A549 (cell line): ENCODE results near the gene TBCEL. TPM values are rescaled to one million over a fixed set of nuclear protein-coding genes. Genes with fewer than 3 reads are reported as not detected.

Source experiments
- ATAC-seq, 2 experiments: fragments of 200-7000 bp in 1 of 2; fragments of >200 bp in 1 of 2; cut with Nextera tagmentation in 1 of 2; cut with Tn5 transposase in 1 of 2; 3 replicates each; pipeline versions ENCODE4 v1.8.0 to v1.9.1; 2018 to 2020; ENCODE audit warnings: mild to moderate bottlenecking in 1 of 2, moderate library complexity in 1 of 2
- CTCF ChIA-PET: fragments of 300-600 bp; sonication (Branson Sonifier 250); formaldehyde crosslinking; extraction: SDS; loops from one replicate; lab custom pipeline; 2021; ENCODE audit warnings: antibody characterized with exemption, inconsistent platforms; lab: Yijun Ruan, JAX
- POLR2A ChIA-PET: fragments of 350-600 bp; formaldehyde crosslinking; extraction: SDS; loops from one replicate; lab custom pipeline; 2021; ENCODE audit warnings: antibody characterized with exemption, inconsistent platforms; lab: Yijun Ruan, JAX
- DNase-seq, 2 experiments: peaks; one replicate each; pipeline versions ENCODE4 v3.0.0 to v3.0.0-alpha.2; 2011 to 2016; ENCODE audit warnings: low read depth in 1 of 2, low spot score in 1 of 2
- FAIRE-seq: peaks from 2 replicates; lab custom pipeline; 2011; peaks lifted over from hg19 to GRCh38; lab: Jason Lieb, UNC
- H3K27ac ChIP-seq, 2 experiments: fragments of >200 bp; sonication (Bioruptor Twin); formaldehyde crosslinking; 3 replicates each; pipeline ENCODE4 v1.5.1; 2016 to 2017
- H3K4me1 ChIP-seq: fragments of >200 bp; sonication (Bioruptor Twin); formaldehyde crosslinking; 3 replicates; pipeline ENCODE4 v1.6.1; 2016
- H3K4me2 ChIP-seq: fragments of >200 bp; sonication (Bioruptor Twin); formaldehyde crosslinking; 3 replicates; pipeline ENCODE4 v1.6.1; 2016
- H3K4me3 ChIP-seq: fragments of >200 bp; sonication (Bioruptor Twin); formaldehyde crosslinking; 3 replicates; pipeline ENCODE4 v1.5.1; 2016
- H3K9me3 ChIP-seq: fragments of >200 bp; sonication (Bioruptor Twin); formaldehyde crosslinking; 3 replicates; pipeline ENCODE4 v1.6.1; 2016
- CEBPB ChIP-seq, 2 experiments: fragments of >200 bp in 1 of 2; sonication (Bioruptor Twin) in 1 of 2; formaldehyde crosslinking in 1 of 2; IDR thresholded peaks; 2 replicates each; pipeline ENCODE4 v1.6.1; 2012 to 2016
- CHD4 ChIP-seq: fragments of 200-600 bp; sonication (generic); IDR thresholded peaks from 2 replicates; pipeline ENCODE4 v1.6.1; 2016; ENCODE audit warnings: antibody characterized with exemption, mild to moderate bottlenecking, borderline replicate concordance
- EHMT2 ChIP-seq: fragments of 200-600 bp; sonication (generic); IDR thresholded peaks from 2 replicates; pipeline ENCODE4 v1.6.1; 2016; ENCODE audit warnings: antibody characterized with exemption, low read depth, mild to moderate bottlenecking, moderate library complexity
- EP300 ChIP-seq, 2 experiments: fragments of >200 bp; sonication (Bioruptor Twin); formaldehyde crosslinking; IDR thresholded peaks; 2 replicates in 1 of 2; 3 replicates in 1 of 2; pipeline ENCODE4 v1.6.1; 2016 to 2017
- FOSB ChIP-seq: fragments of 250-450 bp; sonication (Bioruptor Pico); IDR thresholded peaks from 2 replicates; pipeline ENCODE4 v1.5.0; 2020; ENCODE audit warnings: mild to moderate bottlenecking, moderate library complexity
- FOSL2 ChIP-seq, 2 experiments: fragments of 450-650 bp in 1 of 2; fragments of >200 bp in 1 of 2; sonication (Bioruptor Twin) in 1 of 2; formaldehyde crosslinking; IDR thresholded peaks; 2 replicates each; pipeline versions ENCODE4 v1.5.0 to v1.6.1; 2016 to 2020; ENCODE audit warnings: mild to moderate bottlenecking in 1 of 2, moderate library complexity in 1 of 2
- GATA3 ChIP-seq: IDR thresholded peaks from 2 replicates; pipeline ENCODE4 v1.6.1; 2012; ENCODE audit warnings: borderline replicate concordance
- HEYL ChIP-seq: fragments of 250-450 bp; sonication (Bioruptor Pico); IDR thresholded peaks from 2 replicates; pipeline ENCODE4 v1.8.0; 2021; ENCODE audit warnings: mild to moderate bottlenecking, moderate library complexity
- HOXB5 ChIP-seq: fragments of 250-450 bp; sonication (Bioruptor Pico); IDR thresholded peaks from 2 replicates; pipeline ENCODE4 v1.5.0; 2020; ENCODE audit warnings: mild to moderate bottlenecking, moderate library complexity
- JUN ChIP-seq, 2 experiments: fragments of >200 bp; sonication (Bioruptor Twin); formaldehyde crosslinking; IDR thresholded peaks; 2 replicates in 1 of 2; 3 replicates in 1 of 2; pipeline ENCODE4 v1.6.1; 2016 to 2017
- KDM1A ChIP-seq: fragments of 200-600 bp; sonication (generic); IDR thresholded peaks from 2 replicates; pipeline ENCODE4 v1.6.1; 2016; ENCODE audit warnings: low read depth, mild to moderate bottlenecking
- NFE2L2 ChIP-seq: fragments of 150-350 bp; conservative IDR thresholded peaks from 2 replicates; pipeline ENCODE4 v1.6.1; 2014; ENCODE audit warnings: low read length
- POLR2A ChIP-seq: IDR thresholded peaks from 2 replicates; pipeline ENCODE4 v1.6.1; 2012; ENCODE audit warnings: mild to moderate bottlenecking, low read length
- RAD21 ChIP-seq, 2 experiments: fragments of >200 bp in 1 of 2; sonication (Bioruptor Twin) in 1 of 2; formaldehyde crosslinking in 1 of 2; IDR thresholded peaks in 1 of 2; conservative IDR thresholded peaks in 1 of 2; 2 replicates in 1 of 2; 3 replicates in 1 of 2; pipeline ENCODE4 v1.6.1; 2012 to 2018; ENCODE audit warnings: inconsistent platforms in 1 of 2
- RCOR1 ChIP-seq: fragments of 150-350 bp; IDR thresholded peaks from 2 replicates; pipeline ENCODE4 v1.6.1; 2014; ENCODE audit warnings: antibody characterized with exemption, low read length, low read depth
- TFCP2L1 ChIP-seq: fragments of 250-450 bp; sonication (Bioruptor Pico); IDR thresholded peaks from 2 replicates; pipeline ENCODE4 v1.5.0; 2021; ENCODE audit warnings: mild to moderate bottlenecking
- TP53 ChIP-seq: fragments of 250-450 bp; sonication (Bioruptor Pico); IDR thresholded peaks from 2 replicates; pipeline ENCODE4 v1.5.0; 2021; ENCODE audit warnings: mild to moderate bottlenecking, moderate library complexity
- ZNF302 ChIP-seq: fragments of 250-450 bp; sonication (Bioruptor Pico); IDR thresholded peaks from 2 replicates; pipeline ENCODE4 v1.9.0; 2021; ENCODE audit warnings: inconsistent platforms, mild to moderate bottlenecking, moderate library complexity
- WGBS: methylation state at CpG from one replicate; pipeline ENCODE4 v1.1.6; 2017; ENCODE audit errors: missing lambda C conversion rate; 5-methylcytosine and 5-hydroxymethylcytosine counted together
- polyA plus RNA-seq, 4 experiments: library from polyadenylated mRNA; depleted of rRNA in 3 of 4; stranded (reverse); fragments of >200 nt; fragmentation: RNase III in 1 of 4; extraction: RNeasy Plus Mini Kit Qiagen cat#74134 plus additional on column Dnase treatment in 1 of 4; gene quantifications; 2 replicates in 3 of 4; 3 replicates in 1 of 4; pipeline ENCODE4 v1.2.3, GENCODE V29; 2011 to 2017
- TF ChIP-seq, protein P1 (sequence below): fragments of 250-450 bp; sonication (Bioruptor Pico); IDR thresholded peaks from 2 replicates; pipeline ENCODE4 v1.5.0; 2021; ENCODE audit warnings: mild to moderate bottlenecking, moderate library complexity, borderline replicate concordance
- TF ChIP-seq, protein P2 (sequence below): IDR thresholded peaks from 2 replicates; pipeline ENCODE4 v1.6.1; 2012
- TF ChIP-seq, protein P3 (sequence below): fragments of >200 bp; sonication (Bioruptor Twin); formaldehyde crosslinking; IDR thresholded peaks from 3 replicates; pipeline ENCODE4 v1.5.1; 2016
- TF ChIP-seq, protein P4 (sequence below): IDR thresholded peaks from 2 replicates; pipeline ENCODE4 v1.6.1; 2012
- TF ChIP-seq, protein P5 (sequence below): IDR thresholded peaks from 2 replicates; pipeline ENCODE4 v1.6.1; 2012; ENCODE audit warnings: low read depth, borderline replicate concordance
- TF ChIP-seq, protein P6 (sequence below): fragments of 200-600 bp; sonication (generic); IDR thresholded peaks from 2 replicates; pipeline ENCODE4 v1.6.1; 2016; ENCODE audit warnings: antibody characterized with exemption, mild to moderate bottlenecking, moderate library complexity

The TBCEL gene
- polyA plus RNA-seq, 2 of the 4 experiments (the other 2 are of a cell fraction): 5.9 to 11.9 TPM

DNA sequence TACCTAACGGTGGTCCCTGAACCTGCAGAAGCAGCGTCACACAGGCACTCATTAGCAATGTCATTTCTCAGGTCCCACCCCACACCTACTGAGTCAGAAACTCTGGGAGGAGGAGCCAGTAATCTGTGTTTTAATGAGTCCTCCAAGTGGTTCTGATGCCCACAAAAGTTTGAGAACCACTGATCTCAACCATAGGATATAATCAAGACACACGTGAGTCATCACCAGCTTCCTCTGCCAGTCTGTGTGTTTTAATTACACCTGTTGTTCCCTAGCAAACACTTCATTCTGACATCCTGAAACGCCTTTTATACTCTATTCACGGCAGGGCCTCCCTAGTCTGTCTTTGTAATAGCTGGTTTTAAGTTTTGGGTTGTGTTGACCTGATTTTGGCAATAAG is 82.9 kb downstream of the TBCEL start:
- H3K9me3 ChIP-seq: no peaks in the 10 kb centered on the region
- CTCF ChIA-PET: interaction anchor here (0.6 to 1.7 kb wide), 2 partner anchors 14 to 410 kb away, joined by 3 to 4 read pairs; no protein-coding TSS in a partner anchor
- no peak for TF ChIP-seq ZNF302 (CRISPR knock-in tag)
- TF ChIP-seq, protein P1, sequence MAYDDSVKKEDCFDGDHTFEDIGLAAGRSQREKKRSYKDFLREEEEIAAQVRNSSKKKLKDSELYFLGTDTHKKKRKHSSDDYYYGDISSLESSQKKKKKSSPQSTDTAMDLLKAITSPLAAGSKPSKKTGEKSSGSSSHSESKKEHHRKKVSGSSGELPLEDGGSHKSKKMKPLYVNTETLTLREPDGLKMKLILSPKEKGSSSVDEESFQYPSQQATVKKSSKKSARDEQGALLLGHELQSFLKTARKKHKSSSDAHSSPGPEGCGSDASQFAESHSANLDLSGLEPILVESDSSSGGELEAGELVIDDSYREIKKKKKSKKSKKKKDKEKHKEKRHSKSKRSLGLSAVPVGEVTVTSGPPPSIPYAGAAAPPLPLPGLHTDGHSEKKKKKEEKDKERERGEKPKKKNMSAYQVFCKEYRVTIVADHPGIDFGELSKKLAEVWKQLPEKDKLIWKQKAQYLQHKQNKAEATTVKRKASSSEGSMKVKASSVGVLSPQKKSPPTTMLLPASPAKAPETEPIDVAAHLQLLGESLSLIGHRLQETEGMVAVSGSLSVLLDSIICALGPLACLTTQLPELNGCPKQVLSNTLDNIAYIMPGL (CRISPR knock-in tag): no peak
- no peak for TF ChIP-seq POLR2A
- no peak for TF ChIP-seq FOSB
- no peak for TF ChIP-seq RCOR1
- TF ChIP-seq TFCP2L1 (CRISPR knock-in tag): no peak
- TF ChIP-seq, protein P2, sequence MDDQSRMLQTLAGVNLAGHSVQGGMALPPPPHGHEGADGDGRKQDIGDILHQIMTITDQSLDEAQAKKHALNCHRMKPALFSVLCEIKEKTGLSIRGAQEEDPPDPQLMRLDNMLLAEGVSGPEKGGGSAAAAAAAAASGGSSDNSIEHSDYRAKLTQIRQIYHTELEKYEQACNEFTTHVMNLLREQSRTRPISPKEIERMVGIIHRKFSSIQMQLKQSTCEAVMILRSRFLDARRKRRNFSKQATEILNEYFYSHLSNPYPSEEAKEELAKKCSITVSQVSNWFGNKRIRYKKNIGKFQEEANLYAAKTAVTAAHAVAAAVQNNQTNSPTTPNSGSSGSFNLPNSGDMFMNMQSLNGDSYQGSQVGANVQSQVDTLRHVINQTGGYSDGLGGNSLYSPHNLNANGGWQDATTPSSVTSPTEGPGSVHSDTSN: no peak
- no peak overlapping the region for H3K4me3 ChIP-seq
- no peak overlapping the region for H3K27ac ChIP-seq
- ATAC-seq (no peak), DNase-seq (no peak), FAIRE-seq (no peak)
- no peak overlapping the region for H3K4me2 ChIP-seq
- POLR2A ChIA-PET: no interaction called here
- WGBS: 25% methylated on average over 5 of the region's 5 CpGs
- no peaks in the 10 kb centered on the region for H3K4me1 ChIP-seq

DNA sequence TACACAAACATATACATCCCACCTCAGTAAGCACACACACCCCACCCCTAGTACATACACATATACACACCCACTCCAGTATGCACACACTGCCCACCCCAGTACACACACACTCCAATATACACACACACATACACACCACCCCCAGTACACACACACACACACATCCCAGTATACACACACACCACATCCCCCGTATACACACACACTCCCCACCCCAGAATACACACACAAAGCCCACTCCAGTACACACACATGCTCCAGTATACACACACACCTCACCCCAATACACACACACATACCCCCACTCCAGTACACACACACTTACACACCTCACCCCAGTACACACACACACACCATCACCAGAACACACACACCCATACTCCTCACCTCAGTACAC is 84.5 kb downstream of the TBCEL start:
- Histone ChIP-seq H3K4me3 (no peak overlapping the region), H3K9me3 (no peaks in the 10 kb centered on the region), H3K4me1 (no peaks in the 10 kb centered on the region), H3K4me2 (no peak overlapping the region), H3K27ac (no peak overlapping the region)
- 10% methylated on average over 1 of the region's 1 CpG for WGBS
- ChIA-PET CTCF (no interaction called here), POLR2A (no interaction called here)
- ATAC-seq: no peak
- DNase-seq: no peak
- no peak for FAIRE-seq
- no peak for TF ChIP-seq CHD4
- TF ChIP-seq, protein P3, sequence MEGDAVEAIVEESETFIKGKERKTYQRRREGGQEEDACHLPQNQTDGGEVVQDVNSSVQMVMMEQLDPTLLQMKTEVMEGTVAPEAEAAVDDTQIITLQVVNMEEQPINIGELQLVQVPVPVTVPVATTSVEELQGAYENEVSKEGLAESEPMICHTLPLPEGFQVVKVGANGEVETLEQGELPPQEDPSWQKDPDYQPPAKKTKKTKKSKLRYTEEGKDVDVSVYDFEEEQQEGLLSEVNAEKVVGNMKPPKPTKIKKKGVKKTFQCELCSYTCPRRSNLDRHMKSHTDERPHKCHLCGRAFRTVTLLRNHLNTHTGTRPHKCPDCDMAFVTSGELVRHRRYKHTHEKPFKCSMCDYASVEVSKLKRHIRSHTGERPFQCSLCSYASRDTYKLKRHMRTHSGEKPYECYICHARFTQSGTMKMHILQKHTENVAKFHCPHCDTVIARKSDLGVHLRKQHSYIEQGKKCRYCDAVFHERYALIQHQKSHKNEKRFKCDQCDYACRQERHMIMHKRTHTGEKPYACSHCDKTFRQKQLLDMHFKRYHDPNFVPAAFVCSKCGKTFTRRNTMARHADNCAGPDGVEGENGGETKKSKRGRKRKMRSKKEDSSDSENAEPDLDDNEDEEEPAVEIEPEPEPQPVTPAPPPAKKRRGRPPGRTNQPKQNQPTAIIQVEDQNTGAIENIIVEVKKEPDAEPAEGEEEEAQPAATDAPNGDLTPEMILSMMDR: no peak
- TF ChIP-seq RAD21 (conservative IDR thresholded peaks at IDR 0.05 in 1 of 2, IDR thresholded peaks at IDR 0.05 in 1 of 2): no peak
- no peak for TF ChIP-seq EHMT2
- TF ChIP-seq GATA3: no peak
- no peak for TF ChIP-seq EP300 (IDR thresholded peaks at IDR 0.05)
- TF ChIP-seq, protein P4, sequence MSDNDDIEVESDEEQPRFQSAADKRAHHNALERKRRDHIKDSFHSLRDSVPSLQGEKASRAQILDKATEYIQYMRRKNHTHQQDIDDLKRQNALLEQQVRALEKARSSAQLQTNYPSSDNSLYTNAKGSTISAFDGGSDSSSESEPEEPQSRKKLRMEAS: no peak
- TF ChIP-seq, protein P5, sequence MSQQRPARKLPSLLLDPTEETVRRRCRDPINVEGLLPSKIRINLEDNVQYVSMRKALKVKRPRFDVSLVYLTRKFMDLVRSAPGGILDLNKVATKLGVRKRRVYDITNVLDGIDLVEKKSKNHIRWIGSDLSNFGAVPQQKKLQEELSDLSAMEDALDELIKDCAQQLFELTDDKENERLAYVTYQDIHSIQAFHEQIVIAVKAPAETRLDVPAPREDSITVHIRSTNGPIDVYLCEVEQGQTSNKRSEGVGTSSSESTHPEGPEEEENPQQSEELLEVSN: no peak
- no peak for TF ChIP-seq HEYL (CRISPR knock-in tag)
- no peak for TF ChIP-seq KDM1A
- no peak for TF ChIP-seq TP53
- TF ChIP-seq NFE2L2: no peak

DNA sequence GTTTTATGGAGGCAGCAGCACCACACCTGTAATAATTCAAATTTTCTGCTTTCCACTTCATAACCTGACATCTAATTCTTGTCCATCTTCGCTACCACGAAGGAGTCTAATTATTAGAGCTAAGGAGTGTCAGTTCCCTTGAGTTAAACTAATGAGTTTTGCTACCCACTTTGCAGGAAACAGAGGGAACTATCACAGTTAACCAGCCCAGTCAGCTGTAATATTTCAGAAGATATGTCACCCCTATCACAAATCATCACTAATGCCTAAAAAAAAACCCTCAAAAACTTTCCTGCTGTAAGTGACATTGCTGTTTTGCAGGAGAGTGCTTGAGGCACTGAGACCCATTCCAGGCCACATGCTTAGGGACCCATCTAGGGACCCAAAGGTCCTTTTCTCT is 85.6 kb downstream of the TBCEL start:
- 74% methylated on average over 2 of the region's 2 CpGs for WGBS
- no peak for FAIRE-seq
- TF ChIP-seq, protein P2: no peak
- TF ChIP-seq FOSB (no peak), FOSL2 (IDR thresholded peaks at IDR 0.05) (no peak), FOSL2 (CRISPR knock-in tag; IDR thresholded peaks at IDR 0.05) (no peak), CEBPB (IDR thresholded peaks at IDR 0.05) (no peak), JUN (IDR thresholded peaks at IDR 0.05) (no peak), HEYL (CRISPR knock-in tag) (no peak), HOXB5 (no peak)
- TF ChIP-seq, protein P6, sequence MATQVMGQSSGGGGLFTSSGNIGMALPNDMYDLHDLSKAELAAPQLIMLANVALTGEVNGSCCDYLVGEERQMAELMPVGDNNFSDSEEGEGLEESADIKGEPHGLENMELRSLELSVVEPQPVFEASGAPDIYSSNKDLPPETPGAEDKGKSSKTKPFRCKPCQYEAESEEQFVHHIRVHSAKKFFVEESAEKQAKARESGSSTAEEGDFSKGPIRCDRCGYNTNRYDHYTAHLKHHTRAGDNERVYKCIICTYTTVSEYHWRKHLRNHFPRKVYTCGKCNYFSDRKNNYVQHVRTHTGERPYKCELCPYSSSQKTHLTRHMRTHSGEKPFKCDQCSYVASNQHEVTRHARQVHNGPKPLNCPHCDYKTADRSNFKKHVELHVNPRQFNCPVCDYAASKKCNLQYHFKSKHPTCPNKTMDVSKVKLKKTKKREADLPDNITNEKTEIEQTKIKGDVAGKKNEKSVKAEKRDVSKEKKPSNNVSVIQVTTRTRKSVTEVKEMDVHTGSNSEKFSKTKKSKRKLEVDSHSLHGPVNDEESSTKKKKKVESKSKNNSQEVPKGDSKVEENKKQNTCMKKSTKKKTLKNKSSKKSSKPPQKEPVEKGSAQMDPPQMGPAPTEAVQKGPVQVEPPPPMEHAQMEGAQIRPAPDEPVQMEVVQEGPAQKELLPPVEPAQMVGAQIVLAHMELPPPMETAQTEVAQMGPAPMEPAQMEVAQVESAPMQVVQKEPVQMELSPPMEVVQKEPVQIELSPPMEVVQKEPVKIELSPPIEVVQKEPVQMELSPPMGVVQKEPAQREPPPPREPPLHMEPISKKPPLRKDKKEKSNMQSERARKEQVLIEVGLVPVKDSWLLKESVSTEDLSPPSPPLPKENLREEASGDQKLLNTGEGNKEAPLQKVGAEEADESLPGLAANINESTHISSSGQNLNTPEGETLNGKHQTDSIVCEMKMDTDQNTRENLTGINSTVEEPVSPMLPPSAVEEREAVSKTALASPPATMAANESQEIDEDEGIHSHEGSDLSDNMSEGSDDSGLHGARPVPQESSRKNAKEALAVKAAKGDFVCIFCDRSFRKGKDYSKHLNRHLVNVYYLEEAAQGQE: no peak

More for the DNA sequence above, 85.6 kb downstream of the TBCEL start:
- Histone ChIP-seq H3K27ac (no peak overlapping the region), H3K4me2 (no peak overlapping the region), H3K9me3 (no peaks in the 10 kb centered on the region), H3K4me1 (no peaks in the 10 kb centered on the region), H3K4me3 (no peak overlapping the region)
- no peak for ATAC-seq
- POLR2A ChIA-PET: no interaction called here
- DNase-seq: no peak
- CTCF ChIA-PET: no interaction called here
